KBM-7 (cell line): ENCODE results near the gene TTYH2.

ENCODE experiments used
- DNase-seq: peaks from one replicate; pipeline ENCODE4 v3.0.0-alpha.2; 2015
- in situ Hi-C: fragments of 300-500 bp; cut with MboI; formaldehyde crosslinking; loops from 2 replicates; pipeline ENCODE4 v1.14.3; 2020; ENCODE audit warnings: low sequenced_read_pairs, low pct_unique_long_range_greater_than_20kb, mixed read lengths

Gene TTYH2

GRCh38 chr17:74228306-74228978 is 15.1 kb downstream of the TTYH2 start:
- DNase-seq = no peak
- in situ Hi-C loops = loop anchor here (10.0 kb wide), 1 partner anchor 46 kb away; the partner anchor contains the start of gene DNAI2

DNA sequence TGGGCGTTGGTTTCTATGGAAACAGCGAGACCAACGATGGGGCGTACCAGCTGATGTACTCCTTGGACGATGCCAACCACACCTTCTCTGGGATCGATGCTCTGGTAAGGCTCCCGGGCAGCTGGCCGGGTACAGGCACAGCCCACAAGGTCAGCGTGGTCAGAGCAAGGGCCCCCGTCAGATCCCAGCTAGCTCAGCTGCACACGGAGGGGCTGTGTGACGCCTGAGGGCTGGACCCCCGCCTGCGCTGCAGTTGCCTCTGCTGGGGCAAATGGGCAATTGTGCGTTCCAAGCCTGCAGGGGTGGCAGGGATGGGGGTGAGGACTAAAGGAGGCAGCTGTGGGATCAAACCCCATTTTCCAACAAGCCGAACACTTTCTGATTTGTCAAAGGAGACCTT is 17.5 kb downstream of the TTYH2 start:
- no peak for DNase-seq
- in situ Hi-C loops = no loop called here

DNA sequence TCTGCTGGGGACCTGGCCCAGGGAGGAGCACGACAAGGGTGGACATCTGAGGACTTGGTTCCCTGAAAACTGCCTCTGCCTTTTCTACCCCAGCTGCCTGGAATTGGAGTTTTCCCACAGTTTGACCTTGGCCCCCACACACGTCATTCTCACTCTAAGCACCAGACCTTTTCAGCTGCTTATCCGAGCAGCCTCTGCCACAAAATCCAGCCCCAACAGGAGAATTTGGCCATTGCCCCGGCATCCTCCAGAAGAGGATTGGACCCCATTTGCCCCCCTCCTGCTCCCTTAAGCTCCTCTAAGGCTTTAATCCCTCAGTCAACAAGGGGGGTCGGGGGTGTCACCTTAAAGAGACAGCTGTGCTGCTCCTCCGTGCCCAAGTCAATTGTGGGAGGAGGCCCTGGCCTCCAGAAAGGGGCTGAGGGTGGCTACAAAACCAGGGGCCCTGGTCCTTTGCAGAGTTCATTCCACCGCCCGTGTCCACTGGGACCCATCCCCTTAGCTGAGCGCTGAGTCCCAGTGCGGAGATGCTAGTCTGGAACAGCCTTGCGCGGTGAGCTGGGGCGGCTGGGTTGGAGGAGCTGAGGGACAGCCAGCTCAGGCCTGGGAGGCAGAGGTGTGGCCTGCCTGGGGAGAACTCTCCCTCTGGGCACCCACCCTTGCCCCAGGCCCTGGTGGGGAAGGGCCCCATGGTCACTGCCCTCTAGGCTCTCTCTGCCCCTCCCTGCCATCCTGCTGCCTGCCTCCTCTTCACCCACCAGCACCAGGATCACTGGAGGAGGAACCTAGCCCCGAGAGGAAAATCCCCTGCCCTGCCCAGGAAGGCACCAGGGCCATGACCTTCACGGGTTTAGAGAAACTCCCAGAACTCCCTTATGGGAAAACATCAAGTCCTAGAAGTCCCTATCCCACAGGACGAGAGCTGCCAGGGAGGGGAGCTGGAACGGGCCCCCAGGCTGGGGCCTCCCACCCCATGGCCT is 18.8 kb downstream of the TTYH2 start:
- DNase-seq = no peak
- in situ Hi-C loops = no loop called here

GRCh38 chr17:74233937-74234336 is 20.6 kb downstream of the TTYH2 start:
- DNase-seq = no peak
- in situ Hi-C loops = no loop called here

DNA sequence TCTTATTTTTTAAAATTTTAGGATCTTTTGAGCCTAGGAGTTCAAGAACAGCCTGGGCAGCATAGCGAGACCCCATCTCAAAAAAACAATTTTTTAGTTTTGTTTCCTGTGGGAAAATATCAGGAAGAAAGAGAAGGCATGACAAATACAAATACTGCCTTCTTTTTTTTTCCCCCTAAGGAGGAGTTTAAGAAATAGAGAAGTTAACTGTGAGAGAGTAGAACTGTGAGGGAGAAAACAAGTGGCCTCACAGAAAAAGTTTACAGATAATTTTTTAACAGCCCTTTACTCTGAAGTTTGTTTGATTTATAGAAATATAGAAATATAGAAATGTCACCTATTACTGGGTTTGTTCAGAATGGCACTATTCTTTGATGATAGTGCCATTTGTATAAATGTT is 21.1 kb downstream of the TTYH2 start:
- no peak for DNase-seq
- in situ Hi-C loops = no loop called here

DNA sequence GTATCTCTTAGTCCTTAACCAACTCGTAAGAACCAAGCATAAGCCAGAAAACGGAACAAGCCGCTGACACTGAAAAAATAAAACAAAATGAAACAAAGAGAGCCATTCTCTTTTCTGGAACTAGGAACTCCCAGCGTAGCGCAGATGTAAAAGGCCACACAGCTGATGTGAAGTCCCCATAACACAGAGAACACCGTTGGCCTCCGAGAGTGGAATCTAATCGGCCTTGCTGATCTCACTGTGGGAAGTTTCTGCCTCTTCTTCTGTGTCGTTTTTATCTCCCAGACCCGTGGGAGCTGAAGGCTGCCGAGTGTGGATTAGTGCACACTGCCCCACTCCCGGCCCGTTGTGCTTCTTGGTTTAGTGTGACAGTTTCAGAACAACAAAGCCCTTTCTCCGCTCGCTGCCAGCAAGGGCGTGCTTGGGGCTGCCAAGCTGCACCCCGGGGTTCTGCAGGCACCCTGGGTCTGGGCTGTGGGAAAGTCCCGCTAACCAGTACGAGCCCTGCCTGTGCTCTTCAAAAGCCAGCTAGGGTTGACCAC is 21.7 kb downstream of the TTYH2 start:
- DNase-seq = no peak
- in situ Hi-C loops = no loop called here

DNA sequence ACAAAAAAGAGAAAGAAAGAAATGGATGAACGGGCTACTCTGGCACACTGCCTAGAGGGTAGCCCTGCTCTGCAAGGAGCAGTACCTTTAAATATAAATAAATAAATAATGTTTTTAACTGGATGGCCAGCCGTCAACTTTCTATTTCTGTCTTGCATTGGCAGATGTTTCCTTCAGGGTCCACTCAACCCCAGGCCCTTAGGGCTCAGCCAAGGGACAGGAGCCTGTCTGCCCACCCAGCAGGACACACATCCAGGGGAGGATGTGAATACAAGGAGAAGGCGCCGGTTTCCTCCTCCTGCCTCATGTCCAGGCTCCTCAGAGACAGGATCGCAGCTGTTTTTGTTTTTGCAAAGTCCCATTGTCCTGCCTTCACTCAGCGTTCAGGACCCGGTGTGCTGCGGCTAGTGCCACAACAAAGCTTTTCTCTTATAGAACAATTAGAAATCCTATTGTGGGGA is 22.6 kb downstream of the TTYH2 start:
- no peak for DNase-seq
- in situ Hi-C loops = no loop called here

GRCh38 chr17:74237321-74237720 is 23.9 kb downstream of the TTYH2 start:
- no peak for DNase-seq
- in situ Hi-C loops = no loop called here

DNA sequence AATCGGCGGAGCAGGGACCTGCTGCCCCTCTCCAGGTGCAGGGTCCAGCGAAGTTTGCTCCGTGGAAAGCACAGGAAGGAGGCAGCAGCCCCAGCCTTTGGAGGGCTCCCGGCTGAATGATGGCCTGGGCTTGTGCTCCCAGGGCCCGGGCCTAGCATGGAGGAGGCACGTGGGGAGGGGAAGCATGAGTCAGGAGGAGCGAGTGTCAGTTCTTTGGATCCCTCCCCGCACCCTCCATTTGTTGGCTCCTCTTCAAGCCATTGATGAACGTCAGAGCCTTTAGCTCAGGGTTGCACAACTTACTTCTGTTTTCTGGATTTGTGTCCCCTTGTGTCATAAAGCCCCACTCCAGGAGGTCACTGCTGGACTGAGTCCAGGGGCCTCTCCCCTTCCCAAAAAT is 25.8 kb downstream of the TTYH2 start:
- in situ Hi-C loops = no loop called here
- no peak for DNase-seq

DNA sequence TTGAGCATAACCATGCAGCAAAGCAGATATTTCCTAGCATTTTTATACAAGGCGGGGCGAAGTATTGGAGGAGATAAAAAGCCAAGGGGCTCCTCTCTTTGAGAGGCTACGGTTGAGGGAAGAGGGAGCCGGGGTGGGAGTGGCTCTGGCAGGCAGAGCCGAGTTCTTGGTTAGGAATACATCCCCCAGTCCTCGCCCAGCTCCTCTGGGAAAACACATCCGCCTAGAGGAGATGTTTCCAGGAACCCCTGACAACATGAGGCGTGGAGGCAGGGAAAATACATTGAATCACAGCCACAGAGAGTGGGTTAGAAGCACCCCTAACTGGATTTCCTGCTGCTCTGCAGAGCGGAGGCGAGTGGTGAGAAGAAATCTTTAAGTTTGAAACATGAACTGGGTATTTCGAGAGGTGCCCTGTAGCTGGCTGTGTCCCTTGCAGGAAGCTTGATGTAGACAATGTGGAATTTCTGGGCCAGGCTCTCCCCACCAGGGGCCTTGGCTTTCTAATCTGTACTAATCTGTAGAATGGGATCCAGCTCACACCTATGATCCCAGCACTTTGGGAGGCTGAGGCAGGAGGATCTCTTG is 27.3 kb downstream of the TTYH2 start:
- in situ Hi-C loops = no loop called here
- DNase-seq = no peak

DNA sequence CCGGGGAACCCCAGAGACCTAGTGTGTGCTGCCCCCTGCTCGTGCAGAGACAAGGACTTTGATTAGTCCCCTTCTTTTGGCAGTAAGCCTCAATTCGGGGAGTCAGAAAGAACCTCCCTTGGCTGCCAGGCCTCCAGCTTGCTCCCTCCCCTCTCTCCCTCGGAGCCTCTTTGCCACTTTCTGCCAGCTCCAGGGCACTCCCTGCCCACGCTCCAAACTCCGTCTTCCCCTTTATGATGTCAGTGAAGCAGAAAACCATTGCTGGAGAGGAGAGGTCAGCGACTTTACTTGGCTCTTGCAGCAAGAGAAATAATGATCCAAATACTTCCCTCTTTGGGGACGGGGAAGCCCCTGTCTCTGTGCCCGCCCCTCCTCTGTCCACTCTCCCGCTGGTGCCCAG is 28.1 kb downstream of the TTYH2 start:
- DNase-seq = no peak
- in situ Hi-C loops = no loop called here

GRCh38 chr17:74241847-74242246 is 28.5 kb downstream of the TTYH2 start:
- DNase-seq = no peak
- in situ Hi-C loops = no loop called here

GRCh38 chr17:74243013-74243755 is 29.8 kb downstream of the TTYH2 start:
- in situ Hi-C loops = no loop called here
- DNase-seq = no peak

DNA sequence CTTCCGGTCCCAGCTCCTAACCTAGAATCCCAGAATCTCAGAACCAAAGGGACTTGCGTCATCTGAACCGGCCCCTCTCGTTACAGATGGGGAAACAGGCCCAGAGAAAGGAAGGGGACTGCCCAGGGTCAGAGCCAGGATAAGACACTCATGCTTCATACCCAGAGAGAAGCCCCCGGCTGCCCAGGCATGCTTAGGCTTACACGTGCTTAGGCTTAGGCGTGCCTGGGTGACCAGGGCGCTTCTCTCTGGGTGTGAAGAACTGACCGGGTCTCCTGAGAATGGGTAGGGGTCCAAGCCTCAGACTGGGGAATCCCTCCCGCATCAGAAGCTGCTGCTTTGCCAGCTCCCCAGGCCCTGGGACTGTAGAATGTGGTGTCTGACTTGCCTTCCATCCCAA is 30.8 kb downstream of the TTYH2 start:
- in situ Hi-C loops = no loop called here
- no peak for DNase-seq

DNA sequence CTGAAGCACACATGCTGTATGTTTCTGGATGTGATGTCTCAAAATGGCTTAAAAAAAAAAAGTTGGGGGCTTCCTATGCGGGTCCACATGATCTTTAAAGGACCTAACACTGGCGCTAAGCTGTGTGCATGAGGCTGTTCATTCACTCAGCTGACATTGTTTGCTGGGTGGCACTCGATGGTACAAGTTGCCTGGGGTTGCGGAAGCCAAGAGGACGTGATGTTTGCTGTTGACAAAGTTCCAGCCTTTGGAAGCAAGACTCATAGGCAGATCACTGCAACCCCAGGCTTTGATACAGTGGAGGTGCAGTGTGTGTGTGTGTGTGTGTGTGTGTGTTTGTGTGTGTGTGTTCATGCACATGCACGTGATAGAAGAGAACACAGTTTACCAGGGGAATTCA is 31.2 kb downstream of the TTYH2 start:
- no peak for DNase-seq
- in situ Hi-C loops = no loop called here

DNA sequence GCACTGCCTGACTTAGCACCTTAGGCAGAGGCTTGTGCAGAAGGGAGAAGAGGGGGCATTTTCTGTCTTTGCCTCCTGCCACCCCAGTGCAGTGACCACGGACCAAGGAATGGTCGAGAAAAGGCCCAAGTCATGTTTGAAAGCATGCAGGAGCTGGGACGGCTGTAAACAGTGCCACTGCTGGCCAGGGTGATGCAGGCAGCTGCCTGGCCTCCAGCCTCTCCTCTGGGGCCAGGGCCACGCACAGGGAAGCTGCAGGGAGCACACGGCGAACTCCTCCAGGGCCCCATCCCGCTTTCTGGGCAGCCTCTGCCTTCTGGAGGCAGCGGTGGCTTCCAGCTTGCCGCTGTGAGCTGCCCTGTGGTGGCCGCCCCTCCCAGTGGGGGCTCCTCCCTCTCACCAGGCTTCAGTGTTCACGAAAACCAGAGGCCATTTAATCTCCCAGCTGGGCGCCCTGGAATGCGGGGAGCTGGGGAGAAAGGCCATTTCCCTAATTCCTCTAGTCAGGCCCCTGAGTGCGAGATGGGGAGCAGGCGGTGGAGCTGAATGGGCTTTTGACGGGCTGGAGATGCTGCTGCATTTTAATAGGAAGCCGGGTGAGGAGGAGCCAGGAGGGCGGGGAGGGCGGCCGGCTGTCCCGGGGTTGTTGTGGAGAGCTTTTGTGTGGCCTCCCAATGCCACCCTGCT is 31.9 kb downstream of the TTYH2 start:
- in situ Hi-C loops = no loop called here
- no peak for DNase-seq

DNA sequence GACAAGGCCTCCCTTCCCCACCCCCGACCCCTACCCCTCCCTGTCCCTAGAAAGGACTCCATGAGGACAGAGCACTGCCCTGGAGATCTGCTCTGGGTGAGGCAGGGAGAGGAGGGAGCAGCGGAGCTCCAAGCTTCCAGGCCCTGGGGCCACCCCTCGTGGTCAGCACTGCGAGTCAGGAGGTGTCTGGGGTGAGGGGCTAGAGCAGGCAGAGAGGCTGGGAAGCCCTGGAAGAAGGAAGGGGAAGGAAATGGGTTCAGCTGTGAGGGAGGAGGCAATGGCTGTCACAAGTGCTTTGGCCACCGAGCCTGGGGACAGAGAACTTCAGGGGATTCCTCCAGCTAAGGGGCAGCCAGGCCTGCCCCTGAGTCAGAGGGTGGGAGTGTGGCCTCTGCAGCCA is 32.5 kb downstream of the TTYH2 start:
- no peak for DNase-seq
- in situ Hi-C loops = no loop called here

DNA sequence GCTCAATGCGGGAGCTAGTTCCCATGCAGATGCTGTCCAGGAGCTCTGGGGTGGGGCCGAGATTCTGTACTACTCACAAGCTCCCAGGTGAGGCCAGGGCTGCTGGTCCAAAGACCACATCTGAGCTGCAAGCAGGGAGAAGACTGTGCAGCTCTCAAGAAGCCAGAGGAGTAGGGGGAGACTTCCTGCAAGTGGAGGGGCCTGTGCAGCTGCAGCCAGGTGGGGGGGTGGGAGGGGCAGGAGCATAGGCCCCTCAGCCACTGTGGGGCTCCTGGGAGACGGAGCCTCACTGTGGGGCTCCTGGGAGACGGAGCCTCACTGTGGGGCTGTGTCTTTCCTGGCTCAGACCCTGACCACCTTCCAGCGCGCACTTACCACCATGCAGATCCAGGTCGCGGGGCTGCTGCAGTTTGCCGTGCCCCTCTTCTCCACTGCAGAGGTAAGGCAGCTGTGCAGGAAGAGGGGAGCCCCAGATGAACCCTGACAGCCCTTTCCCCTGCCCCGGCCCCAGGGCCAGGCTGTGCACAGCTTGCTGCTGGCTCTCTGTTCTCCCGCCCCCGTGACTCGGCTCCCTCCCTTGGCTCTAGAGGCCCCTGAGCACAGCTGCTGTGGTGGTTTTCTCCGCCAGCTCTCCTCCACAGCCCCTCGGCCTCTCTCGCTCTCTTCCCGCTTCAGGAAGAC is 36.4 kb downstream of the TTYH2 start:
- DNase-seq = no peak
- in situ Hi-C loops = no loop called here
